ENCODE data around the gene PATE4.

PATE4 gene

GRCh38 chr11:125871391-125872137, 38.4 kb downstream of the PATE4 start:
- no peak for DNase-seq (ENCODE audit: low read depth)
- H3K4me3 ChIP-seq (ENCODE audit: low read depth, low read length): no peak overlapping the region
- TF ChIP-seq CTCF (IDR thresholded peaks at IDR 0.05; ENCODE audit: control insufficient read depth, extremely low read depth, insufficient read depth): peak; percentile 31; the same call in 1 of the 2 replicates

- peak; percentile 10 for DNase-seq (ENCODE audit: low read depth)
- no peak for TF ChIP-seq CTCF (IDR thresholded peaks at IDR 0.05; ENCODE audit: control insufficient read depth, extremely low read depth, insufficient read depth)
- no peak overlapping the region for H3K4me3 ChIP-seq (ENCODE audit: low read depth, low read length)
Observed at GRCh38 chr11:125872138-125872491, 39.0 kb downstream of the PATE4 start.

- TF ChIP-seq CTCF (IDR thresholded peaks at IDR 0.05; ENCODE audit: control insufficient read depth, extremely low read depth, insufficient read depth): no peak
- DNase-seq (ENCODE audit: low read depth): no peak
- H3K4me3 ChIP-seq (ENCODE audit: low read depth, low read length): peak overlapping the region; percentile 56
Observed at GRCh38 chr11:125873881-125874555, 40.9 kb downstream of the PATE4 start.

GRCh38 chr11:125874556-125875124, 41.5 kb downstream of the PATE4 start:
- peak overlapping the region; percentile 56 for H3K4me3 ChIP-seq (ENCODE audit: low read depth, low read length)
- peak; percentile 38 for DNase-seq (ENCODE audit: low read depth)

GRCh38 chr11:125881291-125881690, 48.2 kb downstream of the PATE4 start:
- no peak for TF ChIP-seq CTCF (IDR thresholded peaks at IDR 0.05; ENCODE audit: control insufficient read depth, extremely low read depth, insufficient read depth)
- no peak for DNase-seq (ENCODE audit: low read depth)
- H3K4me3 ChIP-seq (ENCODE audit: low read depth, low read length): no peak overlapping the region

More at GRCh38 chr11:125874556-125875124, 41.5 kb downstream of the PATE4 start:
- peak; percentile 97 for TF ChIP-seq CTCF (IDR thresholded peaks at IDR 0.05; ENCODE audit: control insufficient read depth, extremely low read depth, insufficient read depth)

GRCh38 chr11:125883375-125883774, 50.3 kb downstream of the PATE4 start:
- DNase-seq (ENCODE audit: low read depth): no peak
- no peak overlapping the region for H3K4me3 ChIP-seq (ENCODE audit: low read depth, low read length)
- TF ChIP-seq CTCF (IDR thresholded peaks at IDR 0.05; ENCODE audit: control insufficient read depth, extremely low read depth, insufficient read depth): no peak

All from LNCaP clone FGC (cell line).